Subcutaneous adipose tissue (tissue), 4 donors: Measurements from ENCODE around the gene COL27A1. TPM values are rescaled to one million over a fixed set of nuclear protein-coding genes. Genes with fewer than 3 reads are reported as not detected.

Experiments used
- total RNA-seq, 4 donors: library from RNA; depleted of rRNA; stranded (reverse); fragments of >200 nt; gene quantifications; one replicate each; pipeline ENCODE4 v1.1.0, GENCODE V29; 2016
- TF ChIP-seq, protein P1 (sequence below): fragments of 450-650 bp; IDR thresholded peaks from one replicate; pipeline ENCODE4 v1.5.1; 2016; ENCODE audit warnings: low read depth, mild to moderate bottlenecking, control low read depth, antibody characterized with exemption, moderate library complexity

COL27A1 gene
- total RNA-seq, 4 donors from 2014 or later: 1.0 to 7.7 (median 4.4) TPM

DNA sequence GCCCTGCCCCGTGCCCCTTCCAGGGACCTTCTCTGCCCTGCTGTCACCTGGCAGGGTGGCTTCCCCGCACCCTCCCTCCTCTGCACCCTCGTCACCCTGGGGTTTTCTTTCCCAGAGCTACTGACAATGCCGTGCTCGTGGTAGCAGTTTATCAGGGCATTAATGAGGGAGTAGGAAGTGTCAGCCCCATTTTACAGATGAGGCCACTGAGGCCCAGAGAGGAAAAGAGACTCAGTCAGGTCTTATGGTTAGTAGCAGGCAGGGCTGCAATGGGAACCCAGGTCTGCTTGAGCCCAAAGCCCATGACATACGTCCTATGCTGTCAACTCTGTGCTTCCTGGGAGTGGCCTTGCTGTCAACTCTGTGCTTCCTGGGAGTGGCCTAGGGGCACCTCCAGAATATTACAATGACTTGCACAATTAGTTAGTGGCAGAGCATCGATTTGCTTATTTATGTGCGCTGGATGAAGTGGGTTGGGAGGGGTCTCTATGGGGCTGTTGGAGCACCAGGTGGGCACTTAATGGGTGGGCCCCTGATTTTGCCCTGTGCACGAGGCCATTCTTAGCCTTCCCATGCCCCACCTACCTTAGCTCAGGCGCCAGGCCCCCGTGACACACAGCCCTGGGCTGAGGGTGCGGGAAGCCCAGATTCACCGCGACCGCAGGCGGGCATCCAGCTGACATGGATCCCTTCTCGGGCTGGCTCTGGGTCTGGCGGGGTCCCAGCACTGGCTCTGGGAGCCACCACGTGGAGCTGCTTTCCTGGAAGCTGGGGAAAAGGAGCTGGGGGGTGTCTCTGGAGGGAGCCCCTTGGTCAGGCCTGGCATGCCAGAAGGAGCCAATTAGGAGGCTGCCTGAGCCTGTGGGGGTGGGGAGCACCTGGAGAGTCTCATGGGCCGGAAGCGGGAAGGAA lies 85.6 kb downstream of the COL27A1 start:
- TF ChIP-seq, protein P1, sequence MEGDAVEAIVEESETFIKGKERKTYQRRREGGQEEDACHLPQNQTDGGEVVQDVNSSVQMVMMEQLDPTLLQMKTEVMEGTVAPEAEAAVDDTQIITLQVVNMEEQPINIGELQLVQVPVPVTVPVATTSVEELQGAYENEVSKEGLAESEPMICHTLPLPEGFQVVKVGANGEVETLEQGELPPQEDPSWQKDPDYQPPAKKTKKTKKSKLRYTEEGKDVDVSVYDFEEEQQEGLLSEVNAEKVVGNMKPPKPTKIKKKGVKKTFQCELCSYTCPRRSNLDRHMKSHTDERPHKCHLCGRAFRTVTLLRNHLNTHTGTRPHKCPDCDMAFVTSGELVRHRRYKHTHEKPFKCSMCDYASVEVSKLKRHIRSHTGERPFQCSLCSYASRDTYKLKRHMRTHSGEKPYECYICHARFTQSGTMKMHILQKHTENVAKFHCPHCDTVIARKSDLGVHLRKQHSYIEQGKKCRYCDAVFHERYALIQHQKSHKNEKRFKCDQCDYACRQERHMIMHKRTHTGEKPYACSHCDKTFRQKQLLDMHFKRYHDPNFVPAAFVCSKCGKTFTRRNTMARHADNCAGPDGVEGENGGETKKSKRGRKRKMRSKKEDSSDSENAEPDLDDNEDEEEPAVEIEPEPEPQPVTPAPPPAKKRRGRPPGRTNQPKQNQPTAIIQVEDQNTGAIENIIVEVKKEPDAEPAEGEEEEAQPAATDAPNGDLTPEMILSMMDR: no peak

GRCh38 chr9:114242837-114243236 lies 87.5 kb downstream of the COL27A1 start:
- TF ChIP-seq, protein P1: no peak

GRCh38 chr9:114243240-114243639 lies 87.9 kb downstream of the COL27A1 start:
- TF ChIP-seq, protein P1: no peak

- TF ChIP-seq, protein P1: no peak
These were observed 89.2 kb downstream of the COL27A1 start for GRCh38 chr9:114244570-114244969.

GRCh38 chr9:114246558-114246957 lies 91.2 kb downstream of the COL27A1 start:
- TF ChIP-seq, protein P1: no peak

DNA sequence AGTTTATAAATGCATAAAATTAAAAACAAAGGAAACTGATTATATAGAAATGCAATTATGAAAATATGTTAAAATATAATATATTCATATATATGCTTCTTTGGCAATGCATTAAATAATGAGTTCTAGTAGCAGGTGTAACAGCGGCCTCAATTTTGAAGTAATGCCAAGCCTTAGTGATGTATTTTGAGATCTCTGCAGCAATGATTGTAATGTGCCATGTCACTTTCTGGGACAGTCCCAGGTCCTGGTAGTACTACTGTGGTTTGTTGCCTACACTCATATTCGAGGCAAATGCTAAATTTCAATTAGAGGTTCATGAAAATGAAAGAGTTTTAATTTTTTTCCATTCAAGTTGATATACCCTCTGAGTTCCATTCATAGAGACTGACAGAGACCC lies 91.7 kb downstream of the COL27A1 start:
- TF ChIP-seq, protein P1: no peak

GRCh38 chr9:114247491-114247890 lies 92.2 kb downstream of the COL27A1 start:
- TF ChIP-seq, protein P1: no peak
